GM12891 (cell line): ENCODE results near the gene DIDO1.

ENCODE experiments used
- POLR2A ChIP-seq: IDR thresholded peaks from 2 replicates; pipeline ENCODE4 v1.6.1; 2011; ENCODE audit warnings: low read depth, low read length, control low read depth
- SPI1 ChIP-seq: IDR thresholded peaks from 2 replicates; pipeline ENCODE4 v1.6.1; 2011; ENCODE audit warnings: low read depth, low read length, control low read depth
- TAF1 ChIP-seq: IDR thresholded peaks from 2 replicates; pipeline ENCODE4 v1.6.1; 2011; ENCODE audit warnings: low read depth, low read length, control low read depth

- TF ChIP-seq POLR2A, result no peak
- no peak for TF ChIP-seq TAF1
- TF ChIP-seq SPI1, result no peak
Observed at GRCh38 chr20:62831361-62831788, 94.9 kb downstream of the DIDO1 start.
